Fibroblast of lung (primary cell): Measurements from ENCODE around the gene AMMECR1.

Source experiments
- CTCF ChIP-seq, 2 donors: IDR thresholded peaks in 1 of 2; conservative IDR thresholded peaks in 1 of 2; 1 replicate in 1 of 2; 2 replicates in 1 of 2; pipeline ENCODE4 v1.5.1; 2011 to 2012; ENCODE audit warnings: low read length in 2 of 2, control low read depth in 1 of 2, inconsistent platforms in 1 of 2, low read depth in 1 of 2, mild to moderate bottlenecking in 1 of 2
- EZH2 ChIP-seq: IDR thresholded peaks from 2 replicates; pipeline ENCODE4 v1.5.1; 2012; ENCODE audit warnings: low read length, control low read depth, mild to moderate bottlenecking; ENCODE audit errors: missing control alignments

GRCh38 chrX:110265661-110266060, 52.2 kb downstream of the AMMECR1 start:
- TF ChIP-seq CTCF (conservative IDR thresholded peaks at IDR 0.05 in 1 of 2, IDR thresholded peaks at IDR 0.05 in 1 of 2; ENCODE audit: low read depth in 1 of 2, low read length in 2 of 2) (no peak), EZH2 (no peak)
